Left forelimb (tissue), 1 donor: ENCODE data around the gene DCLRE1A.
"Not testable (repeated sequence)": the region's sequence is repeated elsewhere in the genome, so short reads cannot be mapped to it uniquely, and the experiment has no call there.

Source experiments
- DNase-seq: peaks from one replicate; pipeline ENCODE4 v3.0.0-alpha.2; 2018; ENCODE audit warnings: low spot score

Gene DCLRE1A

DNA sequence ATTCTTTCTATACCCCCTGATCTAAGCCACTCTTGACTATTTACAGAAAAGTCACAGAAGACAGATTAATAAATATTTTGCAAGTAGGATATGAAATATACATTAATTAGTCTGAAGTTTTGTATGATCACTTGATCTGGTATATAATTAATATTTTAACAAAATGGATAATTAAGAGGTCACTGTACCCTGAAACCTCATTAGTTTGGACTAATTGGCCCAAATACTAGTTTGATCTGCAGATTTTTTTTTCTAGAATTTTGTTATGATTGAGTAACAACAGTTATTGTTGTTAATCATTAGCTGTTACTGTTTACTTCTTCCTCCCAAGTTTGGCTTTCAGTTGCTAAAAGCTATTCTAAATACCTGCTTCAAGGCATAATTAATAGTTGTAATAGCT, 3.3 kb upstream of the DCLRE1A start:
- no peak for DNase-seq

DNA sequence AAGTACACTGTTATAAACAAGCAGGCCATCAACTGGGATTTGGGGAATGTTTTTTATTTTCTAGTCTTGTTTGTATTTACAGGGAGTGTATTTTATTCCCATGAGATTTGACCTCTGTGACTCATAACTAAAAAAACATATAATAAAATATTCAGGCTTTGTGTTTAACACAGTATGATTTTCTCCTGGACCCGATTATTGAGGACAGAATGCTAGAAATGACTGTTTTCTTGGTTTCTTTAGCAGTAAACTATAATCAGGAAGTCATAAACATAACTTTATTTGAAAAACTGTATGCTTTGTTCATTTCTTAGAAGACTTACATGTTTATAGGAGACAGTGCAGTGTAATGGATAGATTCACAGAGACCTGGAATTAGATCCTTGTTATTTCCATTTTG, 2.7 kb upstream of the DCLRE1A start:
- DNase-seq: no peak

DNA sequence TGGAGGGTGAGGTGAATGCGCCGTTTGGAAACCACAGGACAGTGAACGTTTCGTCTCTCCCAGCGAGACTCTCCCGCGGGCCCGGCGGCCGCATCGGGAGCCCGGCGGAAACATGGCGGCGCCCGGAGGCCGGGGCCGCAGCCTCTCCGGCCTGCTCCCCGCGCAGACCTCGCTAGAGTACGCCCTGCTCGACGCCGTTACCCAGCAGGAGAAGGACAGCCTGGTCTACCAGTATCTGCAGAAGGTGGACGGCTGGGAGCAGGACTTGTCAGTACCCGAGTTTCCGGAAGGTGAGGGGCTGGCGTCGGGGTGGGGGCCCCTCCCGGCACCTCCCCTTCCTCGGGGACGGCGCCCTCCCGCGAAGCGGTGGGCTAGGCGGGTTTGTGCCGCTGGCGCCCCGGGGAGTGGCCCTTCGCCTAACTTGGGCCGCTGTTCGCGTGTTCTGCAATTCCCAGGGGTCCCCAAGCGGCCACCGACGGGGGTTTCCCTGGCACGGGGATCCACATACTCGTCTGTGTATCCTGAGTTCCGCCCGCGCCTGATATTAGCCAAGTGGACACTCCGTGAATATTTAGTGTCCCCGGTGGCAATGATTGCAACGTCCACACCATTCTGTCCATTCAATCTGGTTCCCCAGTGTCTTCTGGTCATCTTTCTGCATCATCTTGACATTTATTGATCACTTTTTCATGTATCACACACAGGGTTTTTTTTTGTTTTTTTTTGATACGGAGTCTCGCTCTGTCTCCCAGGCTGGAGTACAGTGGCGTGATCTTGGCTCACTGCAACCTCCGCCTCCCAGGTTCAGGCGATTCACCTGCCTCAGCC, 1.1 kb upstream of the DCLRE1A start:
- peak; percentile 88 for DNase-seq

DNA sequence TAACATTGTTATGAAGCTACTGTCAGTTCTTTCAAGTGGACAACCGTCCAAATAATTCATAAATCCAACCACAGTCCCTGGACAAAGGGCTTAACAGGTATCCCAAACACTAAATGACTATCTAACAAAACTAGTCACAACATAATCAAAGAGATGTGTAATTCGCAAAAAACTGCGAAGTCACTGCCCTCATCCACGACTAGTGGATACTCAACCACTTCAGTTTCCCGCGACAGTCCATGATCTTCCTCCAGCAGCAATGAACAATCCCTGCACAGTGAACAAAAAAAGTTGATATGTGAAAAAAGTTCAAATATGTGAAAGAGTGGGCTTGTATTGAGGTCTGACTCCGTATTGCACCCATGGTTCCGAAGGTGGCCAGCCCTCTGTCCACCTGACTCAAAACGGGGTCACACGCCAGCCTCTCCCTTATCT, 287 bp downstream of the DCLRE1A start:
- no peak for DNase-seq

DNA sequence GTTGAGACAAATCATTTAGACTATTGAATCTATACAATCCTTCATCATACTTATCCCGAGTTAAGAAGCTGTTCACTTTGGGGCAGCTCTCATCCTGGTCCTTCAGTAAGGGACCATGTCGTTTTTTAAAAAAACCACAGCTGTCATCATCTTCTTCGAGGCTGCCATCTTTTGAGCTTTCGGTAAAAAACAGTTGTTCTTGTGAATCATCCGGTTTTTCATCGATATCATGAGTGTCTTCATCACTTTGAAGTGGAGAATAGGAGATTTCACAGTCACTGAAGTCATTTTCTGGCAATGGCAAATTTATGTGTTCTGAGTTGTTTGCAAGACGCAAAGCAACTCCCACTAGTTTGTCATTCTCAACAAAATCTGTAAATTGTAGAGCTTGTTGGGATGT, 3.9 kb downstream of the DCLRE1A start:
- no peak for DNase-seq

DNA sequence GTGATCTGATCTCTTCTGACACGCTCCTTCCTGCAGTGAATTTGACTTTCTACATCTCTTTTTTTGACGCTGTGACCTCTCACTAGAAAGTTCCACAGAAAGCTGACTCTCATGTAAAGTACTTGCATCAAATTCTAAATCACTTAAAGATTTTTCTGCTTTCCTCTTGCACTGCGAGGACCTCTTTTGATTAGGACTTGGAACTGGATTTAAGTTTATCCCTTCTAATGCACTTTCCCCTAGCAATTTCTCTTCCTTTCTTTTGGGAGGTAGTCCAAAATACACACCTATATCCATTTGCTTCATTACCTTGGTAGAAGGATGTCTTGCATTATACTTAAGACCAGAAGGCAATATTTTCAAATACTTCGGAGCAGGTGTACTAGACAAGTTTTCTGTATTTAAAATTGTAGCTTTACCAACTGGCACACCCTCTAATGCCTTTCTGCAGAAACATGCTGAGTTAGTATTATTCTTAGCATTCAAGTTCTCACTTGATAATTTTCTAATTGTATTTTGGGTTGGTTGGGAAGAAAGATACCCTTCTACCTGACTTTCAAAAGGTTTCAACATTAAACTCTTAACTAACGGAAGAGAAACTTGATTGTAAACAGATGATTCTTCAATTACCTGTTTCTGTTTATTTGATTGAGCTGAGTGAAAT, 4.6 kb downstream of the DCLRE1A start:
- DNase-seq: no peak

DNA sequence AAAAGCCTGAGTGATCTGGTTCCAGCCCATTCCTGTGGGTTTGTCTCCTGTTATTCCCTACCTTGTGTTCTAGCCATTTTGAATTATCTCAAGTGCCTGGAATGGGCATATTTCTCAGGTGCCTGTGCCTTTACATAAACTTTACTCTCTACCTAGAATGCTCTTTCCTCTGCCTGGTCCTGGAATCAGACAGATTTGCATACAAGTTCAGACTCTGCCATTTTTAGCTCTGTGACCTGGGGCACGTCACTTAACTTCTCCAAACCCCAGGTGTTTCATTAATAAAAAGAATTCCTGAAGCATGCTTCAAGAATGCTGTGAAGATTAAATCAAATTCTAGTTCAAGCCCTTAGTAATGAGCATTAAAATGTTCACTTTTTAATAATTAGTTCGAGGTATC, 7.8 kb downstream of the DCLRE1A start:
- DNase-seq: no peak

DNA sequence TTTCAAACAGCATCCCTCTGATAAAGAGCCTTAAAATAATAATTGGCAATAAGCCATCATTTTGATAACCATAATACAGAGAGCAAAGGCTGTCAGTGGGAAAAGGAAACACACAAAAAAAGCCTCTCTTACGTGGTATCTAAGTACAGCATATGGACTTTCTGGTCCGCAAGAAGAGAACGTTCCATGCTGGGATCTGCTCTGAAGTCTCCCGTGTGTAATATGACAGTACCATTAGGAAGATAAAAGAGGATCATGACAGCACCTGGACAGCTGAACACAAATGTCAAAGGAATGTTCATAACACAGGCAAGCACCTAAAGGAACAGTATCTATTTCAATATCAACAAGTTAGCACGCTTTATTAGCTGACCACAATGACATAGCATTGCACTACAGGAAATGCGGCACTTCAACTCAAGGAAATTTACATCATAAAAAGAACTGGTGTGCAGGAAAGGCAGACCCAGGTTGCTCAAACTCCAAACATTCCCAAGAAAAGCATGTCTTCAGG, 9.9 kb downstream of the DCLRE1A start:
- DNase-seq: no peak

DNA sequence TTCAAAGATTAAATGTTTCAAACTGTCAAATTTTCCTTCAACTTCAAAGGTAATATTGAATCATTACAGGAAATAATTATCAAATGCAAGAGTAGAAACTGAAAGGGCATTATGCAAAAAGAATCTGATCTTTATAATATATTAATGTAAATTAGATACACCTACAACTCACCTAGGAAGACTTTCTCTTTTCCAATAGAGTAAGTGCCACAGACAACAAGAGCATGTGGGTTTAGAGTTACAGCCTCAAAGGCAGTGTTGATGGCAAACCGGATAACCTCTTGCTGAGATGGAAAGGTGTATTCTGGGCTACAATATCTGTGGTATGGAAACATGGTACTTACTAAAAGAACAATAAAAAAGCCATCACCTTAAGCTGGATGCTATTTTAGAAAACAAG, 11.7 kb downstream of the DCLRE1A start:
- no peak for DNase-seq

DNA sequence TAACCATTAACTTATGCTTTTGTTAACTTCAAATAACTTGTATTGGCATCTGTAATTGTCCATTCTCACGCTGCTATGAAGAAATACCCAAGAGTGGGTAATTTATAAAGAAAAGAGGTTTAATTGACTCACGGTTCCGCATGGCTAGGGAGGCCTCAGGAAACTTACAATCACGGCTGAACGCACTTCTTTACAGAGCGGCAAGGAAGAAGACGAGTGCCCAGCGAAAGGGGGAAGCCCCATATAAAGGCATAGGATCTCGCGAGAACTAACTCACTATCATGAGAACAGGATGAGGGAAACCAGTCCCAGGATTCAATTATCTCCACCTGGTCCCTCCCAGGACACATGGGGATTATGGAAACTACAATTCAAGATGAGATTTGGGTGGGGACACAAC, 25.3 kb downstream of the DCLRE1A start:
- DNase-seq: not testable (repeated sequence)

DNA sequence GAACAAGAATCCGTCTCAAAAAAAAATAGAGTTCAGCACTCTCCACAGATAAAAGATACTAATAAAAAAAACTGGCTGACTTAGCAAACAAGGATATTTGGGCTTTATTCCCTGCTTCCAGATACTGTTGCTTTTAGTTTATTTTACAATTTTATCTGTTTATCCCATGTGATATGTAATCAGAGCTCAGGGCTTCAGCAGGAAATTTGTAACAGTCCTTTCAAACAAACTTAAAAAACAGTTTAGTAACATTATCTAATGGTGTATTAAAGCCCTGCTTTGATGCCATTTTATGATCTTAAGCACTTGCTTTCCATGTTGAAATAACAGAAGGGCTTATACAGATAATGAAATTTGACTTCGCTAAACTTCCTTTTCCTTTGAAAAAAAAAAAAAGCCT, 28.1 kb downstream of the DCLRE1A start:
- DNase-seq: no peak

DNA sequence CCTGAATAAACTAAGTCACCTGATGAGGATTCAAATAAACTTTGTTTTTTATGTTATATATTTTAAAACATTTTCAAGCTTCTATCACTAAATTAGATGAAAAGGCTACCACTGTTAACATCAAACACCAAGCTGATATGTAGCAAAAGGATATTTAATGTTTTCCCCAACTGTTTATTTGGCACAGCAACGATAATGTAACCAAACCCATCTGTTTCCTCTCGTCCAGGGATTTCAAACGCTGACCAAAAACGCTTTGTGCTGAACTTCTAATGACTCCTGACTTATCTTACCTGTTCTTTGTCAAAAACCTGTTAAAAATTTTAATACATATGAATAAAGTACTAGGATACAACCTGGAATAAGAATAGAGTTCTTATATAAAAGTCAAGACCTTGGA, 30.5 kb downstream of the DCLRE1A start:
- DNase-seq: no peak

DNA sequence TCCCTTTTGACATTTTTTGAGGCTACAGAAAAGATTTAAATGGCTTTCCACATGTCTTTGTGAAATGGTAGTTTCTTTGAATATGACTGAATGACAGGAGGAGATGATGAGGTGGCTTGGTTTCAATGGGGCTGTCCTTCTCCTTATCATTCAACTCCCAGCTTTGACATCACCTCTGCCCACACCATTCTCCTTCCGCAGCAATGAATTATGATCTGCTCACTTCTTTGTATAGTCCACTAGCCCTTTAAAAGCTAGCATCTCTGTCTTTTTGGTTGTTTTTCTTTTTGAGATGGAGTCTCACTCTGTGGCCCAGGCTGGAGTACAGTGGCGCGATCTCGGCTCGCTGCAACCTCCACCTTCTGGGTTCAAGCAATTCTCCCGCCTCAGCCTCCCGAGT, 31.7 kb downstream of the DCLRE1A start:
- DNase-seq: no peak

DNA sequence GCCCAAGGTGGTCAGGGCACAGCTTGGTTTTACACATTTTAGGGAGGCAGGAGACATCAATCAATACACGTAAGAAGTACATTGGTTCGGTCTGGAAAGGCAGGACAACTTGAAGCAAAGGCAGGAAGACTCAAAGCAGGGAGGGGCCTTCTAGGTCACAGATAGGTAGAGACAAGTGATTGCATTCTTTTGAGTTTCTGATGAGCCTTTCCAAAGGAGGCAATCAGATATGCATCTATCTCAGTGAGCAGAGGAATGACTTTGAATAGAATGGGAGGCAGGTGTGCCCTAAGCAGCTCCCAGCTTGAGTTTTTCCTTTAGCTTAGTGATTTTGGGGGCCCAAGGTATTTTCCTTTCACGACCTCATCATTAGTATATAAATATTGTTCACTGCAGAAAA, 32.6 kb downstream of the DCLRE1A start:
- not testable (repeated sequence) for DNase-seq

DNA sequence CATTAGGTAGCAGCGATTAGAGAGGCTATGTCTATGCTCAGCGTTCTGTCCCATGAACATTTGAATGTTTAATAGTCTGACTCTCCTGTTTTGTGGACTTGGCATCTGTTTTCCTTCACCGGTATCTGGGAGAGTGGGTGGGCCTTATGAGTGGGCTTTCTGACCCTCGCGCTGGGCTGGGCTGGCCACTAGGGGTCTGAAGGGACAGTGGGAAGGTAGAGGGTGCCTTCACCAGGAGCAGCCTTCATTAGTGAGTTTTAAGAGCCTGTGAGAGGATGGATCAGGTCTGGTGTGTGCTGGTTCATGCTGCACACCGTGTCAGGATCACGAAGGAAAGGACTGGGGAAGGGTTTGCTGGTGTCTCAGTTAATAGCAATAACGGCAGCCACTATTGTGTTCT, 33.4 kb downstream of the DCLRE1A start:
- DNase-seq: no peak

DNA sequence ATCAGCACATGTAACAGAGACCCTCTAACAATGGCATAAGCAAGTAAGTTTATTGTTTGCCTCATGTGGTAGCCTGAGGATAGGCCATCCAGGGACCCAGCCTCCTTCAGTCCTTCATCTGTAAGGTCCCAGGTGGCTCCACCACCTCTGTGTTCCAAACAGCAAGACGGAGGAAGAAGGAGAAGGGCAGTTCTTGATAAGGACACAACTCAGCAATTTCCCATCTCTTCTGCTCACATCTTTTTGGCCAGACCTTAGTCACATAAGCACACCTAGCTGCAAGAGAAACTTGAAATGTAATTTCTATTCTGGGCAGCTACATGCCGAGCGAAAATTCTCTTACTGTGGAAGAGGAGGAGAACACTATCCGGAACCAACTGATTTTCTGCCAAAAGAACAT, 33.9 kb downstream of the DCLRE1A start:
- no peak for DNase-seq

DNA sequence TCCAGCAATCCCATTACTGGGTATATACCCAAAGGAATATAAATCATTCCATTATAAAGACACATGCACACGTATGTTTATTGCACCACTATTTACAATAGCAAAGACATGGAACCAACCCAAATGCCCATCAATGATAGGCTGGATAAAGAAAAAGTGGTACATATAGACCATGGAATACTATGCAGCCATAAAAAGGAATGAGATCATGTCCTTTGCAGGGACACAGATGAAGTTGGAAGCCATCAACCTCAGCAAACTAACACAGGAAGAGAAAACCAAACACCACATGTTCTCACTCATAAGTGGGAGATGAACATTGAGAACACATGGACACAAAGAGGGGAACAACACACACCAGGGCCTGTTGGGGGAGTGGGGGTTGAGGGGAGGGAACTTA, 39.2 kb downstream of the DCLRE1A start:
- not testable (repeated sequence) for DNase-seq

DNA sequence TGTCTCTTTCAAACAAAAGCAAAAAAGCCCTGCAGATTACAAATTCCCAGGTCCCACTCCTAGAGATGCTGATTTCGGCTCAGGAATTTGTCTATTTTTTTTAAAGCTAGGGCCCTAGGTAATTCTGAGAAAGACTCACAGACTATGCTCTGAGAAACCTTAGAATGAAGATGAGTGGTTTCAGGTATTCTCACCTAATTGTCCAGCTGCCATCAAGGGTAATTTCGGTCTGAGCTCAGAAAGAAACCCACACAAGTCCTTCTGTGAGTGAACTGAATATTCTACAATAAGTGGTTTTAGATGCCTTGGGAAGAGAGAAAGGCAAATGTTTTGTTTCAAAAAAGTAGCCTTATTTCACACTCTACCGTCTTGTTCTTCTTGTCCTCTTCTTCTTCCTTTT, 45.7 kb downstream of the DCLRE1A start:
- no peak for DNase-seq

DNA sequence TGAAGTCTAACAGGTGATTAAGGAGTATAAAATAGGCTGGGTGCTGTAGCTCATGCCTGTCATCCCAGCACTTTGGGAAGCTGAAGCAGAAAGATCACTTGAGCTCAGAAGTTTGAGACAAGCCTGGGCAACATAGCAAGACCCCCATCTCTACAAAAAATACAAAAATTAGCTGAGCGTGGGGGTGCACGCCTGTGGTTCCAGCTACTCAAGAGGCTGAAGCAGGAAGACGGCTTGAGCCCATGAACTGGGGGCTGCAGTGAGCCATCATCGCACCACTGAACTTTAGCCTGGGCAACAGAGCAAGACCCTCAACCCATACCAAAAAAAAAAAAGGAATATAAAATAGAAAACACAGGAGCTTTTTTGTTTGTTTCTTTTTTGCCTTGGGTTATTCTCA, 47.4 kb downstream of the DCLRE1A start:
- no peak for DNase-seq

DNA sequence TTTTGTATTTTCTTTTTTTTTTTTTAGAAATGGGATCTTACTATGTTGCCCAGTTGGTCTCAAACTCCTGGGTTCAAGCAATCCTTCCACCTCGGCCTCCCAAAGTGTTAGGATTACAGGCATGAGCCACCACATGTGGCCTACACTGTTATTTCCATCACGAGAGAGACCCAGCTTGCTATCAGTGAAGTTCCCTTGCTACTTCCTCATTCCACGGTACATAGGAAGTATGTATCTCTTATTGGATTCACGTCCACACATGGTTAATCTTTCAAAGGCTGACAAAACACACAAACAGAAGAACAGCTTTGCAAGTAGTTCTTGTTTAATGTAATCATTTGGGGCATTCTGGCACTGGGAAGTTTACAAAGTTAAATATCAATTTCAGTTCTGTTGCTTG, 50.9 kb downstream of the DCLRE1A start:
- DNase-seq: no peak

DNA sequence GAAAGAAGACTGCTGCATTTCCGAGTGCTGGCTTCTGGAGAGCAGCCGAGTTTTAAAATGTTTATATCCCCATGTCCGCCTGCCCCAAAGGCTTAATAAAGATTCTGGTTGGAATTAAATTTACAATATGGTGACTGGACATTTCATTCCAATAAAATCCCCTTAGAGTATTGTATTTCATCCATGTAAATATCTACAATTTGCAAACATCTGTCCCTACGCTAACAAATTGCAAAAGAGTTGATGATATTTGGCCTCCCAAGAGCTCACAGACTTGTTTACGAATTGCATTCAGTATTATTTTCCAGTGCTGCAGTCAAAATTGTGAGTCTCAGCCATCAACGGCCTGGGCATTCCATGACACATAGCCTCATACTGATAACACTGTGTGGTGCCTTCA, 52.3 kb downstream of the DCLRE1A start:
- no peak for DNase-seq

DNA sequence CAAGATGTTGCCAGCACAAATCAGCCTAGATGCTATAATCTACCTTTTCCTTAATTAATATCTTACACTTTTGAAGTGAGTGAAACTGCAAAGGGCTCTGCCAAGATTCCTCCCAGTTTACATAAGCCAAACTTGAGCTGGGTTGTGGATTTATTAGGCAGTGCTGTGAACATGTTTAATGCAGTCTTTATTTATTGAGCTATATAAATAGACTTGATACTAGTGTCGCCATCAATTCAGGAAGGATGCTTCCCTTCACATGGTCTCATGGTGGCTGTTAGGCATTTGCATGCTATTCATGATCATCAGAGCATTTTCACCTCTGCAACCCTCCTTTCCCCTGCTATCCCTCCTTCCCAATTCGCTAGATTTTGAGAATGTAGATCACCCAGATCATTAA, 62.2 kb downstream of the DCLRE1A start:
- DNase-seq: no peak

DNA sequence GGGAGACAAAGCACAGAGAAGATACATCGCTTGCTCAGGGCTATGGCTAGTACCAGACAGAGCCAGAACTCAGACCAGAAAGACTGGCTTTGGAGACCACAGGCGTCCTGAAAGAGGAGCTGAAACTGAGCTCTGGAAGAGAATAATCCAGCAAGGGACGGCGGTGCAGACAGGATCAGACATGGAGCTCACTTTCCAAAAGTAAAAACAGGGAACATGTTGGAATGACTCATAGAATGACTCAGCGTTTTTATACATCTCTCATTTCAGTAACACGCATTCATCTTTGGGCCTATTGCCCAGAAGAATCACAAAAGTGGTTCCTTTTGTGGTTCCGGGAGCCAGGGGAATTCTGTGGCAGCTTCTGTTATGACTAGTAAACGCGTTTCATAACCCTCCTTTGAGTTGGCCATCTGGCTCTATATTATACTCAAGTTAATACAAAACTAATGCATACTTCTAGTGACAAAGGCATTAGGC, 65.2 kb downstream of the DCLRE1A start:
- DNase-seq: no peak
